PC-3 (cell line): ENCODE results near the gene NHS. TPM values are rescaled to one million over a fixed set of nuclear protein-coding genes. Genes with fewer than 3 reads are reported as not detected.

Experiments used
- ATAC-seq: fragments of 200-7000 bp; cut with Tn5 transposase; 2 replicates; pipeline ENCODE4 v1.9.1; 2020; ENCODE audit warnings: mild to moderate bottlenecking, moderate library complexity
- BruUV-seq: library from RNA; stranded (reverse); fragments of 400-500 nt; replicated peaks from 2 replicates; lab custom pipeline; 2021; lab: Mats Ljungman, UMichigan
- CTCF ChIA-PET: fragments of 300-600 bp; sonication (Branson Sonifier 250); formaldehyde crosslinking; loops from one replicate; lab custom pipeline; 2022; ENCODE audit warnings: antibody characterized with exemption; lab: Charles Lee
- POLR2A ChIA-PET: fragments of 300-600 bp; sonication (Branson Sonifier 250); formaldehyde crosslinking; loops from one replicate; lab custom pipeline; 2022; ENCODE audit warnings: antibody characterized with exemption; ENCODE audit not compliant: unreplicated experiment; lab: Charles Lee
- DNase-seq: peaks from one replicate; pipeline ENCODE4 v3.0.0-alpha.2; 2015
- H2AFZ ChIP-seq: fragments of 300-600 bp; sonication (generic); 2 replicates; pipeline ENCODE4 v1.6.0; 2016; ENCODE audit warnings: antibody characterized with exemption, low read length
- H3F3A ChIP-seq: fragments of 300-600 bp; sonication (generic); one replicate; pipeline ENCODE4 v1.6.0; 2017; ENCODE audit warnings: antibody characterized with exemption, low read length, control low read depth, mild to moderate bottlenecking; ENCODE audit not compliant: unreplicated experiment
- H3K27ac ChIP-seq: fragments of 300-600 bp; sonication (generic); 2 replicates; pipeline ENCODE4 v1.5.1; 2016; ENCODE audit warnings: mild to moderate bottlenecking, low read length
- H3K27me3 ChIP-seq: fragments of 300-600 bp; sonication (generic); 2 replicates; pipeline ENCODE4 v1.6.1; 2016; ENCODE audit warnings: low read length, mixed read lengths
- H3K36me3 ChIP-seq: fragments of 300-600 bp; sonication (generic); 2 replicates; pipeline ENCODE4 v1.6.1; 2016; ENCODE audit warnings: low read depth, mixed run types, low read length, mixed read lengths
- H3K4me1 ChIP-seq: fragments of 300-600 bp; sonication (generic); 2 replicates; pipeline ENCODE4 v1.5.1; 2016; ENCODE audit warnings: low read length; ENCODE audit not compliant: insufficient read depth
- H3K4me2 ChIP-seq: fragments of 300-600 bp; sonication (generic); 2 replicates; pipeline ENCODE4 v1.6.0; 2016; ENCODE audit warnings: low read length
- H3K4me3 ChIP-seq: fragments of 300-600 bp; sonication (generic); 2 replicates; pipeline ENCODE4 v1.5.1; 2016; ENCODE audit warnings: mild to moderate bottlenecking, low read length, mixed read lengths
- H3K79me2 ChIP-seq: fragments of 300-600 bp; sonication (generic); 2 replicates; pipeline ENCODE4 v1.6.1; 2017; ENCODE audit warnings: low read length, mixed read lengths
- H3K9ac ChIP-seq: fragments of 300-600 bp; sonication (generic); 2 replicates; pipeline ENCODE4 v1.6.0; 2016; ENCODE audit warnings: mild to moderate bottlenecking, low read length
- H3K9me2 ChIP-seq: fragments of 300-600 bp; sonication (generic); replicated peaks from 2 replicates; pipeline ENCODE4 v1.6.1; 2016; ENCODE audit warnings: mixed run types, low read length, mixed read lengths
- H3K9me3 ChIP-seq: fragments of 300-600 bp; sonication (generic); 2 replicates; pipeline ENCODE4 v1.6.1; 2016; ENCODE audit warnings: low read length, mixed read lengths
- H4K20me1 ChIP-seq: fragments of 300-600 bp; sonication (generic); 2 replicates; pipeline ENCODE4 v1.6.1; 2016; ENCODE audit warnings: low read length, mixed read lengths
- CTCF ChIP-seq: fragments of 300-600 bp; sonication (generic); conservative IDR thresholded peaks from 2 replicates; pipeline ENCODE4 v1.5.1; 2017; ENCODE audit warnings: antibody characterized with exemption, low read depth, mild to moderate bottlenecking, low read length
- EZH2 ChIP-seq: fragments of 300-600 bp; sonication (generic); IDR thresholded peaks from one replicate; pipeline ENCODE4 v1.6.1; 2017; ENCODE audit warnings: antibody characterized with exemption, mild to moderate bottlenecking, low read length; ENCODE audit not compliant: unreplicated experiment
- EZH2phosphoT487 ChIP-seq: fragments of 300-600 bp; sonication (generic); IDR thresholded peaks from 2 replicates; pipeline ENCODE4 v1.6.1; 2018; ENCODE audit warnings: mild to moderate bottlenecking, antibody characterized with exemption, low read length, borderline replicate concordance
- intact Hi-C: fragments of 100-400 bp; cut with micrococcal nuclease; formaldehyde crosslinking; loops from 2 replicates; pipeline ENCODE4 v1.9.0; 2023
- total RNA-seq: library from RNA; depleted of rRNA; stranded (reverse); fragments of >200 nt; gene quantifications from 2 replicates; pipeline ENCODE4 v1.2.3, GENCODE V29; 2014

Gene NHS
- total RNA-seq, 1 experiment from 2014 or later: 4.9 TPM

DNA sequence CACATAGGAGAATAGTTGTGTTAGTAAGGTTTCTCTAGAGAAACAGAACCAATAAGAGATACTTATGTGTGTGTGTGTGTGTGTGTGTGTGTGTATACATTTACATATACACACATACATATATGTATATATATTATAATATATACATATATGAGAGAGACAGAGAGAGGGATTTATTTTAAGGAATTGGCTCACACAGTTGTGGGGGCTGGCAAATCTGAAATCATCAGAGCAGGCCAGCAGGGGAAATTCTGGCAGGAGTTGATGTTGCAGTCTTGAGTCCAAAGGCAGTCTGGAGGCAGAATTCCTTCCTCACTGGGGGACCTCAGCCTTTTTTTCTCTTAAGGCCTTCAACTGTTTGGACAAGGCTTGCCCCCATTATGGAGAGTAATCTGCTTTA is 38.6 kb upstream of the NHS start:
- H3K9me3 ChIP-seq: no peaks in the 10 kb centered on the region
- H3K9me2 ChIP-seq: no peaks in the 10 kb centered on the region
- H3K27ac ChIP-seq: no peak overlapping the region
- no peak overlapping the region for H2AFZ ChIP-seq
- POLR2A ChIA-PET: no interaction called here
- H3K27me3 ChIP-seq: no peaks in the 10 kb centered on the region
- H3K36me3 ChIP-seq: no peaks in the 10 kb centered on the region
- BruUV-seq: no TSS peak
- H3K4me3 ChIP-seq: no peak overlapping the region
- no peak overlapping the region for H3K4me2 ChIP-seq
- DNase-seq (no peak), ATAC-seq (no peak)
- intact Hi-C loops: no loop called here
- H3K79me2 ChIP-seq: no peaks in the 10 kb centered on the region
- H3F3A ChIP-seq: no peaks in the 10 kb centered on the region
- CTCF ChIA-PET: no interaction called here
- no peaks in the 10 kb centered on the region for H3K4me1 ChIP-seq
- H4K20me1 ChIP-seq: no peaks in the 10 kb centered on the region
- H3K9ac ChIP-seq: no peak overlapping the region
- TF ChIP-seq EZH2 (no peak), EZH2phosphoT487 (no peak), CTCF (no peak)

- no peak overlapping the region for H3K4me2 ChIP-seq
- H3K27ac ChIP-seq: no peak overlapping the region
- CTCF ChIA-PET: no interaction called here
- H3K27me3 ChIP-seq: no peaks in the 10 kb centered on the region
- ATAC-seq (no peak), DNase-seq (no peak)
- H2AFZ ChIP-seq: no peak overlapping the region
- H3K4me1 ChIP-seq: peaks cover 8% of the 10 kb centered on the region; the same call in 1 of the 2 replicates
- no peaks in the 10 kb centered on the region for H4K20me1 ChIP-seq
- BruUV-seq: no TSS peak
- no peaks in the 10 kb centered on the region for H3K79me2 ChIP-seq
- no peak overlapping the region for H3K4me3 ChIP-seq
- intact Hi-C loops: no loop called here
- H3K9me2 ChIP-seq: no peaks in the 10 kb centered on the region
- TF ChIP-seq CTCF: no peak
- TF ChIP-seq EZH2phosphoT487: no peak
- no peak for TF ChIP-seq EZH2
- H3K9me3 ChIP-seq: no peaks in the 10 kb centered on the region
- H3K9ac ChIP-seq: no peak overlapping the region
- no peaks in the 10 kb centered on the region for H3F3A ChIP-seq
- no peaks in the 10 kb centered on the region for H3K36me3 ChIP-seq
- POLR2A ChIA-PET: no interaction called here
These were observed 19.0 kb upstream of the NHS start for GRCh38 chrX:17355976-17356375.

- no TSS peak for BruUV-seq
- H2AFZ ChIP-seq: no peak overlapping the region
- no peak overlapping the region for H3K9ac ChIP-seq
- no peak for TF ChIP-seq EZH2phosphoT487
- no peak for TF ChIP-seq CTCF
- TF ChIP-seq EZH2: no peak
- peak; percentile 48 for DNase-seq
- H3F3A ChIP-seq: no peaks in the 10 kb centered on the region
- peaks cover 8% of the 10 kb centered on the region; the same call in 1 of the 2 replicates for H3K4me1 ChIP-seq
- no peaks in the 10 kb centered on the region for H3K36me3 ChIP-seq
- H3K27me3 ChIP-seq: no peaks in the 10 kb centered on the region
- ATAC-seq: peak; percentile 70
- no peaks in the 10 kb centered on the region for H3K9me2 ChIP-seq
- H3K27ac ChIP-seq: no peak overlapping the region
- ChIA-PET POLR2A (no interaction called here), CTCF (no interaction called here)
- no peak overlapping the region for H3K4me3 ChIP-seq
- no peaks in the 10 kb centered on the region for H3K79me2 ChIP-seq
- intact Hi-C loops: no loop called here
- H4K20me1 ChIP-seq: no peaks in the 10 kb centered on the region
- H3K9me3 ChIP-seq: no peaks in the 10 kb centered on the region
- peak overlapping the region; percentile 50; the same call in 1 of the 2 replicates for H3K4me2 ChIP-seq
These were observed 15.5 kb upstream of the NHS start for GRCh38 chrX:17359500-17359899.
